KMS-11 (cell line): Measurements from ENCODE around the gene TMCC3.
"Not testable (repeated sequence)": the region's sequence is repeated elsewhere in the genome, so short reads cannot be mapped to it uniquely, and the experiment has no call there.

ENCODE experiments used
- H2AFZ ChIP-seq: fragments of 200-600 bp; sonication (generic); 2 replicates; pipeline ENCODE4 v1.6.1; 2016; ENCODE audit warnings: antibody characterized with exemption, mixed run types, low read depth
- H3K27ac ChIP-seq: fragments of 200-600 bp; sonication (generic); 2 replicates; pipeline ENCODE4 v1.6.1; 2016; ENCODE audit warnings: mild to moderate bottlenecking, mixed run types
- H3K27me3 ChIP-seq: fragments of 200-600 bp; sonication (generic); 2 replicates; pipeline ENCODE4 v1.6.1; 2017; ENCODE audit warnings: mild to moderate bottlenecking, low read depth, mixed run types, moderate library complexity; ENCODE audit not compliant: insufficient read depth
- H3K36me3 ChIP-seq: fragments of 200-600 bp; sonication (generic); 2 replicates; pipeline ENCODE4 v1.6.1; 2017; ENCODE audit warnings: mild to moderate bottlenecking, mixed run types; ENCODE audit not compliant: insufficient read depth
- H3K4me1 ChIP-seq: fragments of 200-600 bp; sonication (generic); 2 replicates; pipeline ENCODE4 v1.6.1; 2016; ENCODE audit warnings: mild to moderate bottlenecking, low read depth, mixed run types; ENCODE audit not compliant: poor library complexity, severe bottlenecking
- H3K4me2 ChIP-seq: fragments of 200-600 bp; sonication (generic); 2 replicates; pipeline ENCODE4 v1.7.0; 2016; ENCODE audit warnings: mild to moderate bottlenecking, mixed run types
- H3K4me3 ChIP-seq: fragments of 200-600 bp; sonication (generic); IDR thresholded peaks from 2 replicates; pipeline ENCODE4 v1.6.1; 2017; ENCODE audit warnings: low read depth, low read length, mixed read lengths; ENCODE audit not compliant: insufficient read depth
- H3K79me2 ChIP-seq: fragments of 200-600 bp; sonication (generic); 2 replicates; pipeline ENCODE4 v1.6.1; 2016; ENCODE audit warnings: low read depth, mixed run types; ENCODE audit not compliant: insufficient read depth
- H3K9ac ChIP-seq: fragments of 200-600 bp; sonication (generic); 2 replicates; pipeline ENCODE4 v1.6.1; 2016; ENCODE audit warnings: mild to moderate bottlenecking, mixed run types
- H4K20me1 ChIP-seq: fragments of 200-600 bp; sonication (generic); 2 replicates; pipeline ENCODE4 v1.6.1; 2016; ENCODE audit warnings: mild to moderate bottlenecking, mixed run types; ENCODE audit not compliant: insufficient read depth
- CTCF ChIP-seq: fragments of 200-600 bp; sonication (generic); conservative IDR thresholded peaks from 2 replicates; pipeline ENCODE4 v1.6.1; 2017; ENCODE audit warnings: low read depth, mild to moderate bottlenecking, antibody characterized with exemption, low read length, moderate library complexity, mixed read lengths

The TMCC3 gene

GRCh38 chr12:94555687-94556086, 94.7 kb downstream of the TMCC3 start:
- H3K27me3 ChIP-seq, result no peaks in the 10 kb centered on the region
- no peaks in the 10 kb centered on the region for H3K79me2 ChIP-seq
- no peak overlapping the region for H3K9ac ChIP-seq
- no peak overlapping the region for H3K4me3 ChIP-seq
- H3K4me1 ChIP-seq, result peaks cover 39% of the 10 kb centered on the region
- no peak overlapping the region for H2AFZ ChIP-seq
- no peaks in the 10 kb centered on the region for H4K20me1 ChIP-seq
- no peak overlapping the region for H3K4me2 ChIP-seq
- TF ChIP-seq CTCF, result no peak
- no peak overlapping the region for H3K27ac ChIP-seq
- H3K36me3 ChIP-seq, result no peaks in the 10 kb centered on the region

DNA sequence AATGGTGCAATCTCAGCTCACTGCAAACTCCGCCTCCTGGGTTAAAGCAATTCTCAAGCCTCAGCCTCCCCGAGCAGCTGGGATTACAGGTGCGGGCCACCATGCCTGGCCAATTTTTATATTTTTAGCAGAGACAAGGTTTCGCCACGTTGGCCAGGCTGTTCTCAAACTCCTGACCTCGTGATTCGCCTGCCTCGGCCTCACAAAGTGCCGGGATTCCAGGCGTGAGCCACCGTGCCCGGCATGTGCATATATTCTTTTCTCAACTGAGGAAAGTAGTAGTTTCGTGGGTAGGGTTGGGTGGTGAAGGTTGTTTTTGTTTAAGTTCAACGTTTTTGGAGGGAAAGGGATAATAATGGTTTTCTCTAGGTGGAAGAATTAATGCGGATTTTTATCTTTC, 96.5 kb downstream of the TMCC3 start:
- no peaks in the 10 kb centered on the region for H4K20me1 ChIP-seq
- H2AFZ ChIP-seq, result no peak overlapping the region
- no peaks in the 10 kb centered on the region for H3K27me3 ChIP-seq
- H3K4me3 ChIP-seq, result no peak overlapping the region
- no peak overlapping the region for H3K4me2 ChIP-seq
- H3K4me1 ChIP-seq, result peaks cover 22% of the 10 kb centered on the region
- no peaks in the 10 kb centered on the region for H3K36me3 ChIP-seq
- no peaks in the 10 kb centered on the region for H3K79me2 ChIP-seq
- TF ChIP-seq CTCF, result no peak
- no peak overlapping the region for H3K27ac ChIP-seq
- H3K9ac ChIP-seq, result no peak overlapping the region

DNA sequence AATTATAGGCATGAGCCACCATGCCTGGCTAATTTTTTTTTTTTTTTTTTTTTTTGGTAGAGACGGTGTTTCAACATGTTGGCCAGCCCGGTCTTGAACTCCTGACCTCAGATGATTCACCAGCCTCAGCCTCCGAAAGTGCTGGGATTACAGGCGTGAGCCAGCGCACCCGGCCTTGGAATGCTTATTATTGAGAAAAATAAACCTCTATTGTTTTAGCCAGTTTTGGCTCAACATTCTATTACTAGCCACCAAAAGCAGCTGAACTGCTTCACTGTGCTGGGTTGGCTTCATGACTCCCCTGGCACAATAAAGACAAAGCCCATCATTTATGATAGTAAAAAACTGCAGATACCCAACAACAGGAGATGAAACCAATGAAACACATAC, 97.2 kb downstream of the TMCC3 start:
- no peaks in the 10 kb centered on the region for H3K36me3 ChIP-seq
- no peak overlapping the region for H2AFZ ChIP-seq
- H3K4me1 ChIP-seq, result peaks cover 15% of the 10 kb centered on the region
- no peak overlapping the region for H3K9ac ChIP-seq
- no peaks in the 10 kb centered on the region for H3K27me3 ChIP-seq
- no peak overlapping the region for H3K27ac ChIP-seq
- no peaks in the 10 kb centered on the region for H3K79me2 ChIP-seq
- no peak overlapping the region for H3K4me2 ChIP-seq
- no peaks in the 10 kb centered on the region for H4K20me1 ChIP-seq
- H3K4me3 ChIP-seq, result no peak overlapping the region
- TF ChIP-seq CTCF, result no peak

GRCh38 chr12:94551810-94552209, 98.5 kb downstream of the TMCC3 start:
- Histone ChIP-seq H2AFZ (no peak overlapping the region), H3K9ac (no peak overlapping the region), H3K36me3 (no peaks in the 10 kb centered on the region), H3K4me1 (peaks cover 1% of the 10 kb centered on the region), H3K79me2 (no peaks in the 10 kb centered on the region), H3K4me3 (no peak overlapping the region), H4K20me1 (no peaks in the 10 kb centered on the region), H3K27me3 (no peaks in the 10 kb centered on the region), H3K27ac (no peak overlapping the region), H3K4me2 (no peak overlapping the region)
- TF ChIP-seq CTCF, result no peak

DNA sequence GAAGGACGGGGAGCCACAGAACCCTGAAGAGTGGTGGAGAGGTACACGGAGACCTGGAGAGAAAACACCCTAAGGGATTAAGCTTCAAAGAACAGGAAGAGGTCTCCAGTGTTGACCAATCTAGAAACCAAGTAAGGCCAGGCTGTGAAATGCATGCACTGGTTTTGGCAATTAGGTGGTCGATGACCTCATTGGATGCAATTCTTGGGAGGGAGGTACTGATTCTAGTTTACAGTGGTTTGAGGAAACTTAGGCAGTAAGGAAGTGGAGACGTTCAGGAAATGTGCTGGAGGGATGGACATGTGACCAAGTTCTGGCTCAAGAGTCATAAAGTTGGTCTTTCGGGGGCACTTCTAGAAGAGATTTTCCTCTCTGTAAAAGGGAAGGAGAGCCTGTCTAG, 99.4 kb downstream of the TMCC3 start:
- Histone ChIP-seq H3K4me3 (no peak overlapping the region), H3K79me2 (no peaks in the 10 kb centered on the region), H2AFZ (no peak overlapping the region), H4K20me1 (no peaks in the 10 kb centered on the region), H3K36me3 (no peaks in the 10 kb centered on the region), H3K9ac (no peak overlapping the region), H3K4me1 (no peaks in the 10 kb centered on the region), H3K27me3 (no peaks in the 10 kb centered on the region), H3K27ac (no peak overlapping the region), H3K4me2 (no peak overlapping the region)
- TF ChIP-seq CTCF, result no peak

- not testable (repeated sequence) for H2AFZ ChIP-seq, H3K9ac ChIP-seq, H3K4me1 ChIP-seq, H3K4me2 ChIP-seq, H3K27me3 ChIP-seq, H3K79me2 ChIP-seq, H3K36me3 ChIP-seq, H4K20me1 ChIP-seq, H3K27ac ChIP-seq, H3K4me3 ChIP-seq
These were observed 101.5 kb downstream of the TMCC3 start for GRCh38 chr12:94548833-94549232.
